ELR (cell line): ENCODE measurements around the gene DHODH.
"Not testable (repeated sequence)": the region's sequence is repeated elsewhere in the genome, so short reads cannot be mapped to it uniquely, and the experiment has no call there.

Source experiments
- DNase-seq: peaks from one replicate; pipeline ENCODE4 v3.0.0-alpha.2; 2015; ENCODE audit warnings: low read depth

The DHODH gene

GRCh38 chr16:72054254-72054847 lies 45.8 kb downstream of the DHODH start, which contains the start of gene HP:
HP (plus strand) TSS chr16:72054505; CDS start chr16:72054653, 148 bp downstream.
- DNase-seq, result not testable (repeated sequence)

DNA sequence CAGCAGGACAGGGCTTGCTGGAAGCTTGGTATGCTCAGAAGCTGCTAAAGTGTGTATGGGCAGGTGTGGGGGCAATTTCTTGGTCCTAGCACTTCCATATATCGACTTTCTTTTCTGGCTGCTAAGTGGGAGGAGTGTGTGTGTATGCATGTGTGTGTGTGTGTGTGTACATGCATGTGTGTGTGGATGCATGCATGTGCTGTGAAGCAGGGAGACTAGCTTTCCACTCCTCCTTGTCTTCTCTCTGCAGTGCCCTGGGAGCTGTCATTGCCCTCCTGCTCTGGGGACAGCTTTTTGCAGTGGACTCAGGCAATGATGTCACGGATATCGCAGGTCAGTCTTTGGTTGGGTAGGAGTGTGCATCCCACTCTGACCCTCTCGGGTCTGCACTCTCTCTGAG lies 47.4 kb downstream of the DHODH start:
- DNase-seq, result no peak

GRCh38 chr16:72057313-72057712 lies 48.8 kb downstream of the DHODH start:
- DNase-seq, result not testable (repeated sequence)

DNA sequence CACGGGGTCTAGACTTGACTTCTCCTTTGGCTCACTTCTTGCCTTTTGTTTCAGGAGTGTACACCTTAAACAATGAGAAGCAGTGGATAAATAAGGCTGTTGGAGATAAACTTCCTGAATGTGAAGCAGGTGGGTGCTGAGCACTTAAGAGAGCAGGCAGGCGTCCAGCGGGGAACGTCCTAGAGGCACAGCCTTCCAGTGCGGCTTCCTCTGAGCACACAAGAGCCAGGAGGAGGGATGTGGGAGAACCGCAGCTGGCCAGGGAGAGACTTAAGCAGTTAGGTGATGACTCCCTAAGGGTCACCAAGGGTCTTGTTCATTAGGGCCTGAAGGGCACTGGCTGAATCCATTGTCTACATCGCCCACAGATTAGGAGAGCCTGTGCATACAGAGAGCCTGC lies 50.5 kb downstream of the DHODH start:
- DNase-seq, result not testable (repeated sequence)

DNA sequence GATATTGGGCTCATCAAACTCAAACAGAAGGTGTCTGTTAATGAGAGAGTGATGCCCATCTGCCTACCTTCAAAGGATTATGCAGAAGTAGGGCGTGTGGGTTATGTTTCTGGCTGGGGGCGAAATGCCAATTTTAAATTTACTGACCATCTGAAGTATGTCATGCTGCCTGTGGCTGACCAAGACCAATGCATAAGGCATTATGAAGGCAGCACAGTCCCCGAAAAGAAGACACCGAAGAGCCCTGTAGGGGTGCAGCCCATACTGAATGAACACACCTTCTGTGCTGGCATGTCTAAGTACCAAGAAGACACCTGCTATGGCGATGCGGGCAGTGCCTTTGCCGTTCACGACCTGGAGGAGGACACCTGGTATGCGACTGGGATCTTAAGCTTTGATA lies 51.9 kb downstream of the DHODH start:
- DNase-seq, result no peak

DNA sequence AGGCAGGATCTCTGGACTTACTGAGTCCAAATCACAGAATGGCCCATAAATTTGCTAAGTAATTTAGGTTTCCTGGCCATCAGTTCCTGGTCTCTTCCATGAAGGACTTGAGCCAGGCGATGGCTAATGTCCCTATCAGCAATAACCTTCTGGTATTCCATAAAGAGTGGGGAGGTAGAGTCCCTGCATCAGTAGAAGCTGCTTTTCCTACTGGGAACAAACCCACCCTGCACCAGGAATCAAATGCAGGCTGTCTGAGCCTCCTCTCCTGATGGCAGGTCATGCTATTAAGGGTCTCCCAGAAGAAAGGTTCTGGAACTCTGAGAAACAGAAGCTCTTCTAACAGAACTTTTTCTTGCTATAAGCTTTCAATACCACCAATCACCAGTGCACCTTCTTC lies 53.0 kb downstream of the DHODH start:
- DNase-seq, result no peak

DNA sequence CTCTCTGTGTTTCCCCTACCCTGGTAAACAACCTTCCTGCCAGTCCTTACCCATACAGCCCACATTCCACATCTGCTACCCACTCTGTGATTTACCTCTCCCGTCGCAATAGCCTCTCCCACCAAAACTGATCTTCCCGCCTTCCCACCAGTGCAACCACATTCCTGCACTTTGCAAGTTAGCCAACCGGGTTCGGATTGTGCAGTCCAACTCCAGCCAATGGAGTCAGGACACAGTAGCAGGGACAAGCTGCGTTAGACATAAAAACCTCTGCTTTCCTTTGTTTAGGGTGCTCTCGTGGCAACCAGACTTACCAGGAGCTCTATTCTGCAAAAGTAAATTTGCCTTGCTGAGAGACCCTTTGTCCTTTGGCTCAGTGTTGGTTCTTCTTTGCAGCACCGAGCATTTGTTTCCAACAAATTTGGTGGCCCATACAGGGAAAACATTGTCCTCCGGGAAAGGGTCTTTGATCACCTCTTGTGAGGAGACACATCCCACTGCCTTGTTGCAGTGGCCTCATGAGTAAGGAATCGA lies 55.9 kb downstream of the DHODH start:
- no peak for DNase-seq

- DNase-seq, result peak; percentile 52
Measured at GRCh38 chr16:72066747-72067146, 58.2 kb downstream of the DHODH start.

DNA sequence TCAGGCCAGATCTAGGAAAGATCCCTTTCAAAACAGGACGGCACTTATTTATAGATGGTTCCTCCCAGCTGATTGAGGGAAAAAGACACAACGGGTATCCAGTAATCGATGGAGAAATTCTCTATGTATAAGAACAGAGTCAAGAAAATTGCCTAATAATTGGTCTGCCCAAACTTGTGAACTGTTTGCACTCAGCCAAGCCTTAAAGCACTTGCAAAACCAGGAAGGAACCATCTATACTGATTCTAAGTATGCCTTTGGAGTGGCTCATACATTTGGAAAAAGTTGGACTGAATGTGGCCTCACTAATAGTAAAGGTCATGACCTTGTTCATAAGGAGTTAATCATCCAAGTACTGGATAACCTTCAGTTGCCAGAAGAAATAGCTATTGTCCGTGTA lies 60.4 kb downstream of the DHODH start:
- no peak for DNase-seq

- DNase-seq, result no peak
Measured at GRCh38 chr16:72072514-72073342, 64.2 kb downstream of the DHODH start.

GRCh38 chr16:72073560-72074230 lies 65.2 kb downstream of the DHODH start:
- DNase-seq, result no peak

GRCh38 chr16:72075067-72075466 lies 66.5 kb downstream of the DHODH start:
- DNase-seq, result not testable (repeated sequence)
